SK-N-SH (cell line): Measurements from ENCODE around the gene E2F4. TPM values are rescaled to one million over a fixed set of nuclear protein-coding genes. Genes with fewer than 3 reads are reported as not detected.

Experiments used
- CTCF ChIA-PET: fragments of 300-600, 350-600 bp; formaldehyde crosslinking; extraction: SDS; loops from one replicate; lab custom pipeline; 2021; lab: Yijun Ruan, JAX
- POLR2A ChIA-PET: fragments of 350-600 bp; sonication (Branson Sonifier 250); formaldehyde crosslinking; extraction: SDS; loops from one replicate; lab custom pipeline; 2020; ENCODE audit warnings: antibody characterized with exemption, inconsistent platforms; lab: Yijun Ruan, JAX
- DNase-seq: peaks from one replicate; pipeline ENCODE4 v3.0.0; 2012
- H2AFZ ChIP-seq: fragments of 200-600 bp; sonication (generic); 2 replicates; pipeline ENCODE4 v1.8.1; 2016; ENCODE audit warnings: antibody characterized with exemption, mild to moderate bottlenecking, low read depth
- H3F3A ChIP-seq: fragments of 200-600 bp; sonication (generic); replicated peaks from 2 replicates; pipeline ENCODE3; 2016; ENCODE audit warnings: antibody characterized with exemption, mild to moderate bottlenecking; ENCODE audit not compliant: insufficient read depth
- H3K27ac ChIP-seq, 2 experiments: fragments of 200-500 bp in 1 of 2; fragments of 200-600 bp in 1 of 2; sonication (Bioruptor generic) in 1 of 2; sonication (generic), shearing (Covaris generic) in 1 of 2; 2 replicates each; pipeline versions ENCODE4 v1.5.1 to v1.6.1; 2014 to 2016; ENCODE audit warnings: low read depth in 2 of 2, inconsistent platforms in 1 of 2, low read length in 1 of 2, mild to moderate bottlenecking in 1 of 2, mixed read lengths in 1 of 2
- H3K27me3 ChIP-seq: fragments of 200-600 bp; sonication (generic), shearing (Covaris generic); 2 replicates; pipeline ENCODE4 v1.6.1; 2016; ENCODE audit warnings: mixed run types; ENCODE audit not compliant: insufficient read depth
- H3K36me3 ChIP-seq, 2 experiments: fragments of 200-500 bp in 1 of 2; fragments of 200-600 bp in 1 of 2; sonication (Bioruptor generic) in 1 of 2; sonication (generic) in 1 of 2; replicated peaks in 1 of 2; 2 replicates each; pipeline versions ENCODE3 to v1.5.1; 2014 to 2016; ENCODE audit warnings: low read length in 1 of 2, mild to moderate bottlenecking in 1 of 2; ENCODE audit not compliant: insufficient read depth in 2 of 2, control insufficient read depth in 1 of 2
- H3K4me1 ChIP-seq, 2 experiments: fragments of 200-500 bp in 1 of 2; fragments of 200-600 bp in 1 of 2; sonication (Bioruptor generic) in 1 of 2; sonication (generic), shearing (Covaris generic) in 1 of 2; 2 replicates each; pipeline versions ENCODE4 v1.5.1 to v1.6.1; 2014 to 2016; ENCODE audit warnings: low read depth in 1 of 2, low read length in 1 of 2, mixed run types in 1 of 2; ENCODE audit not compliant: insufficient read depth in 2 of 2, control insufficient read depth in 1 of 2
- H3K4me2 ChIP-seq: fragments of 200-600 bp; sonication (generic), shearing (Covaris generic); 2 replicates; pipeline ENCODE4 v1.6.1; 2017; ENCODE audit warnings: mixed run types
- H3K4me3 ChIP-seq, 2 experiments: fragments of 200-500 bp in 1 of 2; fragments of 200-600 bp in 1 of 2; sonication (Bioruptor generic) in 1 of 2; sonication (generic), shearing (Covaris generic) in 1 of 2; 2 replicates each; pipeline versions ENCODE4 v1.5.1 to v1.8.1; 2014 to 2016; ENCODE audit warnings: low read depth in 2 of 2, inconsistent platforms in 1 of 2, low read length in 1 of 2, mild to moderate bottlenecking in 1 of 2, mixed read lengths in 1 of 2, moderate library complexity in 1 of 2
- H3K79me2 ChIP-seq: fragments of 200-600 bp; sonication (generic); 2 replicates; pipeline ENCODE4 v1.8.1; 2017; ENCODE audit warnings: mild to moderate bottlenecking; ENCODE audit not compliant: insufficient read depth
- H3K9ac ChIP-seq: fragments of 200-600 bp; sonication (generic); 2 replicates; pipeline ENCODE4 v1.6.1; 2017; ENCODE audit warnings: mixed run types
- H3K9me2 ChIP-seq: fragments of 200-600 bp; sonication (generic); 2 replicates; pipeline ENCODE4 v1.6.1; 2017; ENCODE audit warnings: mixed run types
- H3K9me3 ChIP-seq: fragments of 200-600 bp; sonication (generic); 2 replicates; pipeline ENCODE4 v1.6.1; 2017; ENCODE audit warnings: mixed run types, mild to moderate bottlenecking, moderate library complexity
- H4K20me1 ChIP-seq: fragments of 200-600 bp; sonication (generic); 2 replicates; pipeline ENCODE4 v1.6.1; 2017; ENCODE audit warnings: mild to moderate bottlenecking, mixed run types; ENCODE audit not compliant: insufficient read depth
- CHD2 ChIP-seq: fragments of 150-350 bp; IDR thresholded peaks from 2 replicates; pipeline ENCODE4 v1.6.1; 2018; ENCODE audit warnings: low read length; ENCODE audit not compliant: partially characterized antibody
- EZH2phosphoT487 ChIP-seq: fragments of 200-600 bp; sonication (generic); IDR thresholded peaks from 2 replicates; pipeline ENCODE4 v1.6.1; 2017; ENCODE audit warnings: low read depth, mixed run types, mild to moderate bottlenecking, antibody characterized with exemption, moderate library complexity, borderline replicate concordance
- FOXJ3 ChIP-seq: sonication (generic); formaldehyde crosslinking; IDR thresholded peaks from 2 replicates; pipeline ENCODE4 v1.5.1; 2020; ENCODE audit warnings: mild to moderate bottlenecking, missing genetic modification reagents
- FOXM1 ChIP-seq: IDR thresholded peaks from 2 replicates; pipeline ENCODE4 v1.4.0; 2012; ENCODE audit warnings: low read depth, mild to moderate bottlenecking
- JUND ChIP-seq: IDR thresholded peaks from 2 replicates; pipeline ENCODE4 v1.4.0; 2012
- MEF2A ChIP-seq: IDR thresholded peaks from 2 replicates; pipeline ENCODE4 v1.4.0; 2012; ENCODE audit warnings: low read depth, borderline replicate concordance
- MXI1 ChIP-seq: IDR thresholded peaks from 2 replicates; pipeline ENCODE4 v1.6.1; 2012; ENCODE audit warnings: mild to moderate bottlenecking, low read depth, low read length, improper control_type of control experiment
- NFIC ChIP-seq: IDR thresholded peaks from 2 replicates; pipeline ENCODE4 v1.4.0; 2012; ENCODE audit warnings: borderline replicate concordance
- RAD21 ChIP-seq: IDR thresholded peaks from 2 replicates; pipeline ENCODE4 v1.6.1; 2012; ENCODE audit warnings: mild to moderate bottlenecking, low read length
- RFX5 ChIP-seq: IDR thresholded peaks from 2 replicates; pipeline ENCODE4 v1.6.1; 2012; ENCODE audit warnings: mild to moderate bottlenecking, improper control_type of control experiment, low read length
- RXRA ChIP-seq: IDR thresholded peaks from 2 replicates; pipeline ENCODE4 v1.4.0; 2012; ENCODE audit warnings: low read depth, mild to moderate bottlenecking, borderline replicate concordance
- TEAD4 ChIP-seq: IDR thresholded peaks from 2 replicates; pipeline ENCODE4 v1.4.0; 2012; ENCODE audit warnings: mild to moderate bottlenecking, borderline replicate concordance; ENCODE audit not compliant: insufficient read depth
- YY1 ChIP-seq: IDR thresholded peaks from 2 replicates; pipeline ENCODE4 v1.4.0; 2012; ENCODE audit warnings: low read depth, mild to moderate bottlenecking
- WGBS: methylation state at CpG from one replicate; pipeline ENCODE4 v1.1.6; 2017; ENCODE audit warnings: low lambda C conversion rate; 5-methylcytosine and 5-hydroxymethylcytosine counted together
- polyA plus RNA-seq, 3 experiments: library from polyadenylated mRNA; depleted of rRNA; stranded (reverse); fragments of >200 nt; gene quantifications; 2 replicates each; pipeline ENCODE4 v1.2.3, GENCODE V29; 2012
- TF ChIP-seq, protein P1 (sequence below): fragments of 150-350 bp; IDR thresholded peaks from 2 replicates; pipeline ENCODE4 v1.6.1; 2016; ENCODE audit warnings: mild to moderate bottlenecking, low read depth, low read length
- TF ChIP-seq, protein P2 (sequence below): fragments of 150-350 bp; IDR thresholded peaks from 2 replicates; pipeline ENCODE4 v1.6.1; 2017; ENCODE audit warnings: antibody characterized with exemption, low read length, low read depth, borderline replicate concordance

E2F4 gene
- polyA plus RNA-seq, 1 of the 3 experiments (the other 2 are of a cell fraction), result 168 TPM

DNA sequence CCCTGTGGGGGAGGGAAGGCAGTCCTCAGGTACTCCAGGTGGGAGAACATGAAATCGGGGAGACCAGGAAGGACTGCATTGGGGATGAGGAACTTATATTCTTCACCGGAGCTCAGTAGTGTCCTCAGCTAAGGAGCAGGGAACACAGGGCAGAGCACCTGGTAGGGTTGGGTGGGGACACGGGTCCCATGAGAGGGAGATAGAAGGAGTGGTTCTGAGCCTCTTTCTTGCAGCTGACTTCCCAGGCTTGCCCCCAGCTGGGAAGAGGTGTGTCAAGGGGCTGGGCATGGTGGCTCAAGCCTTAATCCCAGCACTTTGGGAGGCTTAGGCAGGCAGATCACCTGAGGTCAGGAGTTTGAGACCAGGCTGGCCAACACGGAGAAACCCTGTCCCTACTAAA is 53.2 kb downstream of the E2F4 start (continued):
- TF ChIP-seq MEF2A (no peak), NFIC (no peak), EZH2phosphoT487 (no peak), FOXJ3 (CRISPR knock-in tag) (no peak), JUND (no peak), FOXM1 (no peak)
- TF ChIP-seq, protein P1, sequence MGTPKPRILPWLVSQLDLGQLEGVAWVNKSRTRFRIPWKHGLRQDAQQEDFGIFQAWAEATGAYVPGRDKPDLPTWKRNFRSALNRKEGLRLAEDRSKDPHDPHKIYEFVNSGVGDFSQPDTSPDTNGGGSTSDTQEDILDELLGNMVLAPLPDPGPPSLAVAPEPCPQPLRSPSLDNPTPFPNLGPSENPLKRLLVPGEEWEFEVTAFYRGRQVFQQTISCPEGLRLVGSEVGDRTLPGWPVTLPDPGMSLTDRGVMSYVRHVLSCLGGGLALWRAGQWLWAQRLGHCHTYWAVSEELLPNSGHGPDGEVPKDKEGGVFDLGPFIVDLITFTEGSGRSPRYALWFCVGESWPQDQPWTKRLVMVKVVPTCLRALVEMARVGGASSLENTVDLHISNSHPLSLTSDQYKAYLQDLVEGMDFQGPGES, result no peak
- TF ChIP-seq, protein P2, sequence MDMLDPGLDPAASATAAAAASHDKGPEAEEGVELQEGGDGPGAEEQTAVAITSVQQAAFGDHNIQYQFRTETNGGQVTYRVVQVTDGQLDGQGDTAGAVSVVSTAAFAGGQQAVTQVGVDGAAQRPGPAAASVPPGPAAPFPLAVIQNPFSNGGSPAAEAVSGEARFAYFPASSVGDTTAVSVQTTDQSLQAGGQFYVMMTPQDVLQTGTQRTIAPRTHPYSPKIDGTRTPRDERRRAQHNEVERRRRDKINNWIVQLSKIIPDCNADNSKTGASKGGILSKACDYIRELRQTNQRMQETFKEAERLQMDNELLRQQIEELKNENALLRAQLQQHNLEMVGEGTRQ, result no peak

- CTCF ChIA-PET, result interaction anchor here (0.9 to 4.5 kb wide), 9 partner anchors 11 to 292 kb away, joined by 3 to 21 read pairs (median 5); partner anchors contain the start of genes PLEKHG4 and TMEM208
- Histone ChIP-seq H3K9me3 (no peaks in the 10 kb centered on the region), H3K36me3 (peaks cover 0 to 5% of the 10 kb centered on the region in 2 experiments), H3K9me2 (no peaks in the 10 kb centered on the region), H3K4me2 (peak overlapping the region; percentile 98), H3K9ac (peak overlapping the region; percentile 88), H3K4me3 (peak overlapping the region; percentile 92 to 95), H4K20me1 (no peaks in the 10 kb centered on the region), H3K27ac (peak overlapping the region; percentile 96), H3K79me2 (peaks cover 50% of the 10 kb centered on the region), H2AFZ (peak overlapping the region; percentile 45; the same call in 1 of the 2 replicates), H3K4me1 (peaks cover 51 to 59% of the 10 kb centered on the region in 2 experiments), H3F3A (peaks cover 49% of the 10 kb centered on the region), H3K27me3 (no peaks in the 10 kb centered on the region)
- no peak for TF ChIP-seq FOXJ3 (CRISPR knock-in tag)
- TF ChIP-seq MXI1, result peak; percentile 77
- TF ChIP-seq RAD21, result no peak
- TF ChIP-seq, protein P1, result no peak
- no peak for TF ChIP-seq RFX5
- TF ChIP-seq MEF2A, result no peak
- TF ChIP-seq CHD2, result peak; percentile 7
- TF ChIP-seq YY1, result no peak
- no peak for TF ChIP-seq RXRA
- TF ChIP-seq, protein P2, result peak; percentile 50; the same call in 1 of the 2 replicates
- TF ChIP-seq TEAD4, result no peak
- WGBS, result 48% methylated on average over 4 of the region's 8 CpGs
- POLR2A ChIA-PET, result interaction anchor here (0.6 to 4.0 kb wide), 2 partner anchors 19 to 66 kb away, joined by 4 to 14 read pairs; partner anchors contain the start of gene TMEM208
- no peak for DNase-seq
These were observed 53.7 kb downstream of the E2F4 start for GRCh38 chr16:67245674-67246080.
